Panc1 (cell line): ENCODE results near the gene PIGW. TPM values are rescaled to one million over a fixed set of nuclear protein-coding genes. Genes with fewer than 3 reads are reported as not detected.

Experiments used
- ATAC-seq: fragments of 200-7000 bp; cut with Tn5 transposase; 2 replicates; pipeline ENCODE4 v1.9.1; 2020; ENCODE audit warnings: mild to moderate bottlenecking, moderate library complexity
- BruUV-seq: library from RNA; stranded (reverse); fragments of 400-500 nt; replicated peaks from 2 replicates; lab custom pipeline; 2021; lab: Mats Ljungman, UMichigan
- CTCF ChIA-PET: fragments of 300-600 bp; sonication (Branson Sonifier 250); formaldehyde crosslinking; loops from one replicate; lab custom pipeline; 2022; ENCODE audit warnings: antibody characterized with exemption; lab: Charles Lee
- POLR2A ChIA-PET: fragments of 300-600 bp; sonication (Branson Sonifier 250); formaldehyde crosslinking; loops from one replicate; lab custom pipeline; 2022; ENCODE audit warnings: antibody characterized with exemption; lab: Charles Lee
- DNase-seq: peaks from one replicate; pipeline ENCODE4 v3.0.0-alpha.2; 2010; ENCODE audit warnings: low read depth, low spot score
- H3K27ac ChIP-seq: 2 replicates; pipeline ENCODE4 v1.5.1; 2011; ENCODE audit warnings: mild to moderate bottlenecking, low read length, inconsistent platforms
- H3K27me3 ChIP-seq: fragments of 200-500 bp; sonication (Bioruptor generic); 2 replicates; pipeline ENCODE4 v1.6.0; 2014; ENCODE audit warnings: low read length, inconsistent platforms; ENCODE audit not compliant: control insufficient read depth, insufficient read depth
- H3K36me3 ChIP-seq: fragments of 200-500 bp; sonication (Bioruptor generic); 2 replicates; pipeline ENCODE4 v1.5.1; 2014; ENCODE audit warnings: inconsistent platforms, mild to moderate bottlenecking, low read length, moderate library complexity; ENCODE audit not compliant: control insufficient read depth, insufficient read depth
- H3K4me1 ChIP-seq: 2 replicates; pipeline ENCODE4 v1.5.1; 2011; ENCODE audit warnings: inconsistent platforms, mild to moderate bottlenecking, low read length, moderate library complexity; ENCODE audit not compliant: control insufficient read depth, insufficient read depth
- H3K4me3 ChIP-seq, 2 experiments: 2 replicates each; pipeline ENCODE4 v1.5.1; 2011 to 2012; ENCODE audit warnings: low read depth in 2 of 2, low read length in 2 of 2, mild to moderate bottlenecking in 2 of 2, inconsistent platforms in 1 of 2, moderate library complexity in 1 of 2
- H3K9me3 ChIP-seq: fragments of 200-500 bp; sonication (Bioruptor generic); 2 replicates; pipeline ENCODE4 v1.5.1; 2014; ENCODE audit warnings: low read depth, mild to moderate bottlenecking, inconsistent platforms, low read length, moderate library complexity; ENCODE audit not compliant: control insufficient read depth, insufficient read depth
- POLR2AphosphoS5 ChIP-seq: IDR thresholded peaks from 2 replicates; pipeline ENCODE4 v1.6.1; 2012; ENCODE audit warnings: mild to moderate bottlenecking, low read depth, low read length, moderate library complexity
- SIN3A ChIP-seq: IDR thresholded peaks from 2 replicates; pipeline ENCODE4 v1.6.1; 2012; ENCODE audit warnings: low read depth, mild to moderate bottlenecking, low read length, moderate library complexity, borderline replicate concordance; ENCODE audit not compliant: insufficient read depth
- TCF7L2 ChIP-seq: IDR thresholded peaks from 2 replicates; pipeline ENCODE4 v1.6.1; 2011; ENCODE audit warnings: mild to moderate bottlenecking, low read depth, low read length, inconsistent platforms
- in situ Hi-C: cut with HindIII; loops from 2 replicates; pipeline ENCODE4 v1.10.0; 2016; ENCODE audit warnings: low sequenced_read_pairs, low pct_unique_long_range_greater_than_20kb
- intact Hi-C: fragments of 100-400 bp; cut with micrococcal nuclease; formaldehyde crosslinking; loops from one replicate; pipeline ENCODE4 v1.10.0; 2022; ENCODE audit not compliant: unreplicated experiment
- total RNA-seq: library from RNA; stranded (reverse); gene quantifications from one replicate; pipeline ENCODE4 v1.2.1, GENCODE V29; 2021; ENCODE audit not compliant: unreplicated experiment
- TF ChIP-seq, protein P1 (sequence below), 2 experiments: IDR thresholded peaks; 2 replicates each; pipeline ENCODE4 v1.6.1; 2011 to 2012; ENCODE audit warnings: low read depth in 2 of 2, control low read depth in 1 of 2, low read length in 1 of 2, mild to moderate bottlenecking in 1 of 2, moderate library complexity in 1 of 2; ENCODE audit not compliant: insufficient read depth in 1 of 2
- TF ChIP-seq, protein P2 (sequence below): fragments of 450-650 bp; IDR thresholded peaks from 2 replicates; pipeline ENCODE4 v1.5.1; 2017; ENCODE audit warnings: mild to moderate bottlenecking

PIGW gene
- total RNA-seq, 1 experiment from 2014 or later = 16.2 TPM

DNA sequence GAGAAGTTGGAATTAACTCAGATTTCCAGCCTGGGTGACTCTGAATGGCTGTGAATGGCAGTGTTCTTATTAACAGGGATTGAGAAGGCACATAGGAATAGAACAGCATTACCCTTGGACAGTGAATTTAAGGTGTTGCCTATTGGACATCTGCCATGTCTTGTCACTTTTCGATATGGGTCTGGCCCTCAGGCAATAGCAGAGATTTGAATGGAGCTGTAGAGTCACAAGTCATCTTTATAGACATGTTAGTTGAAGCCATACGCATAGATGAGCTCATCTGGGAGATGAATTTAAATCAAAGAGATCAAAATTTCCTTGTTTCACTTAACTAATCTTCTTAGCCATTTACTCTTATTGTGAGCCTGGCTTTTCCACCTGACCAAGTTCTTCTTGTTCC lies 42.0 kb downstream of the PIGW start:
- no peak for ATAC-seq
- H3K9me3 ChIP-seq = no peaks in the 10 kb centered on the region
- in situ Hi-C loops = no loop called here
- no TSS peak for BruUV-seq
- POLR2A ChIA-PET = no interaction called here
- H3K27ac ChIP-seq = no peak overlapping the region
- peaks cover 17% of the 10 kb centered on the region for H3K36me3 ChIP-seq
- CTCF ChIA-PET = no interaction called here
- DNase-seq = no peak
- intact Hi-C loops = no loop called here
- no peaks in the 10 kb centered on the region for H3K4me1 ChIP-seq
- H3K27me3 ChIP-seq = no peaks in the 10 kb centered on the region
- no peak overlapping the region for H3K4me3 ChIP-seq
- TF ChIP-seq, protein P1, sequence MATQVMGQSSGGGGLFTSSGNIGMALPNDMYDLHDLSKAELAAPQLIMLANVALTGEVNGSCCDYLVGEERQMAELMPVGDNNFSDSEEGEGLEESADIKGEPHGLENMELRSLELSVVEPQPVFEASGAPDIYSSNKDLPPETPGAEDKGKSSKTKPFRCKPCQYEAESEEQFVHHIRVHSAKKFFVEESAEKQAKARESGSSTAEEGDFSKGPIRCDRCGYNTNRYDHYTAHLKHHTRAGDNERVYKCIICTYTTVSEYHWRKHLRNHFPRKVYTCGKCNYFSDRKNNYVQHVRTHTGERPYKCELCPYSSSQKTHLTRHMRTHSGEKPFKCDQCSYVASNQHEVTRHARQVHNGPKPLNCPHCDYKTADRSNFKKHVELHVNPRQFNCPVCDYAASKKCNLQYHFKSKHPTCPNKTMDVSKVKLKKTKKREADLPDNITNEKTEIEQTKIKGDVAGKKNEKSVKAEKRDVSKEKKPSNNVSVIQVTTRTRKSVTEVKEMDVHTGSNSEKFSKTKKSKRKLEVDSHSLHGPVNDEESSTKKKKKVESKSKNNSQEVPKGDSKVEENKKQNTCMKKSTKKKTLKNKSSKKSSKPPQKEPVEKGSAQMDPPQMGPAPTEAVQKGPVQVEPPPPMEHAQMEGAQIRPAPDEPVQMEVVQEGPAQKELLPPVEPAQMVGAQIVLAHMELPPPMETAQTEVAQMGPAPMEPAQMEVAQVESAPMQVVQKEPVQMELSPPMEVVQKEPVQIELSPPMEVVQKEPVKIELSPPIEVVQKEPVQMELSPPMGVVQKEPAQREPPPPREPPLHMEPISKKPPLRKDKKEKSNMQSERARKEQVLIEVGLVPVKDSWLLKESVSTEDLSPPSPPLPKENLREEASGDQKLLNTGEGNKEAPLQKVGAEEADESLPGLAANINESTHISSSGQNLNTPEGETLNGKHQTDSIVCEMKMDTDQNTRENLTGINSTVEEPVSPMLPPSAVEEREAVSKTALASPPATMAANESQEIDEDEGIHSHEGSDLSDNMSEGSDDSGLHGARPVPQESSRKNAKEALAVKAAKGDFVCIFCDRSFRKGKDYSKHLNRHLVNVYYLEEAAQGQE (IDR thresholded peaks at IDR 0.05; ENCODE audit: insufficient read depth in 1 of 2, low read depth in 2 of 2, low read length in 1 of 2) = no peak
- TF ChIP-seq TCF7L2 = no peak
- TF ChIP-seq, protein P2, sequence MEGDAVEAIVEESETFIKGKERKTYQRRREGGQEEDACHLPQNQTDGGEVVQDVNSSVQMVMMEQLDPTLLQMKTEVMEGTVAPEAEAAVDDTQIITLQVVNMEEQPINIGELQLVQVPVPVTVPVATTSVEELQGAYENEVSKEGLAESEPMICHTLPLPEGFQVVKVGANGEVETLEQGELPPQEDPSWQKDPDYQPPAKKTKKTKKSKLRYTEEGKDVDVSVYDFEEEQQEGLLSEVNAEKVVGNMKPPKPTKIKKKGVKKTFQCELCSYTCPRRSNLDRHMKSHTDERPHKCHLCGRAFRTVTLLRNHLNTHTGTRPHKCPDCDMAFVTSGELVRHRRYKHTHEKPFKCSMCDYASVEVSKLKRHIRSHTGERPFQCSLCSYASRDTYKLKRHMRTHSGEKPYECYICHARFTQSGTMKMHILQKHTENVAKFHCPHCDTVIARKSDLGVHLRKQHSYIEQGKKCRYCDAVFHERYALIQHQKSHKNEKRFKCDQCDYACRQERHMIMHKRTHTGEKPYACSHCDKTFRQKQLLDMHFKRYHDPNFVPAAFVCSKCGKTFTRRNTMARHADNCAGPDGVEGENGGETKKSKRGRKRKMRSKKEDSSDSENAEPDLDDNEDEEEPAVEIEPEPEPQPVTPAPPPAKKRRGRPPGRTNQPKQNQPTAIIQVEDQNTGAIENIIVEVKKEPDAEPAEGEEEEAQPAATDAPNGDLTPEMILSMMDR = no peak
- no peak for TF ChIP-seq POLR2AphosphoS5
- TF ChIP-seq SIN3A = no peak

DNA sequence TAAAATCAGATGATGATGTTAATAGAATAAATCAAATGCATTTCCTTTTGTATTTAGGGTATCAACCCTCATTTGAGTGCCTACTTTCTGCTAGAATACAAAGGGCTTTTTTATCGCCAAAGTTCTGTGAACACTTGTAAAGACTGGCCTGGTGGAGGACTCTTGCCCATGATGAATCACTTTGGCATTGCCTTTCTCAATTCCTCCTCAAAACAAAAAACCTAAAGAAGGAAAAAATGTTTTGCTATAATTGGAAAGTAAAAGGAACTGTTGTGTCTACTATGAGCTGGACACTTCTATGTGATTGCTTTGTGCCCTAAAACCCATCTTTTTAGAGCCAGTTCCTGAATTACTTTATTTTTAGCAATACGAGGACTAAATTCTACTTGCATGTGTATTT lies 43.9 kb downstream of the PIGW start:
- intact Hi-C loops (no loop called here), in situ Hi-C loops (no loop called here)
- H3K36me3 ChIP-seq = peaks cover 17% of the 10 kb centered on the region
- ChIA-PET POLR2A (no interaction called here), CTCF (no interaction called here)
- H3K27me3 ChIP-seq = no peaks in the 10 kb centered on the region
- no peaks in the 10 kb centered on the region for H3K9me3 ChIP-seq
- no peak for ATAC-seq
- TF ChIP-seq, protein P2 = no peak
- no peak for TF ChIP-seq TCF7L2
- no peak for TF ChIP-seq POLR2AphosphoS5
- TF ChIP-seq SIN3A = no peak
- TF ChIP-seq, protein P1 (IDR thresholded peaks at IDR 0.05; ENCODE audit: insufficient read depth in 1 of 2, low read depth in 2 of 2, low read length in 1 of 2) = no peak
- no peaks in the 10 kb centered on the region for H3K4me1 ChIP-seq
- H3K27ac ChIP-seq = no peak overlapping the region
- H3K4me3 ChIP-seq = no peak overlapping the region
- BruUV-seq = TSS peak; percentile 14
- DNase-seq = no peak
